ENCODE data around the gene OR4D9.

OR4D9 gene

DNA sequence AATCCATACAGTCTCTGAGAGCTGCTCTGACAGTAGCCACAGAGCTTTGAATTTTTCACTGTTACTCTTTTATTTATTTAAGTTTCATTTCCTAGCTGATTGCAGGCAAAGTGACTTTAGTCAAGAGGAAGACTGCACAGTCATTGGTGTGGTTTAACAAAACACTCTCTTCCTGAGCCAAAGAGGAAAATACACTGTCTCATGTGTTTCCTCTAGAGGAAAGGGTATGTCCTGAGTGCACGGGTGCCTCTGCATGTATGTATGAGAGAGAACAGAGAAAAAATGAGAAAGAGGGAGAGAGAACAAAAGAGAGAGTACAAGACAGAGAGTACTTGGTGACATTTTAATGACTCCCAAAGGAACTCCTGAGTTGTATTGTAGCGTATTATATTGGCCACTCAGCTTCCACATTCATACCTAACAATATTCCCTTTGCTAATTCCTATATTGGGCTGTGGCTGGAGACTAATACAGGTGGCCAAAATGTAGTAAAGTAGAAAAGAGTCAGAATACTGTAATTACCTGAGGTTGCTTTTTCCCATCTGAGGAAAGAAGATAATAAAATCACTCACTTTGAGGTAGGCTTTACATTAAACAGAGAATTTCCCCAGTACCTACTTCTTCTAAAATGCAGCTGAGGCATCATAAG lies at the start of gene OR4D9:
Gene OR4D9 (plus strand): TSS at position 599 of the 649 bp plus-strand sequence. CDS start 3,374 bp downstream, outside the sequence.
- DNase-seq (ENCODE audit: low spot score): no peak
- in situ Hi-C loops (cut with MboI; ENCODE audit: low sequenced_read_pairs, unreplicated experiment): no loop called here
- TF ChIP-seq, protein P1, sequence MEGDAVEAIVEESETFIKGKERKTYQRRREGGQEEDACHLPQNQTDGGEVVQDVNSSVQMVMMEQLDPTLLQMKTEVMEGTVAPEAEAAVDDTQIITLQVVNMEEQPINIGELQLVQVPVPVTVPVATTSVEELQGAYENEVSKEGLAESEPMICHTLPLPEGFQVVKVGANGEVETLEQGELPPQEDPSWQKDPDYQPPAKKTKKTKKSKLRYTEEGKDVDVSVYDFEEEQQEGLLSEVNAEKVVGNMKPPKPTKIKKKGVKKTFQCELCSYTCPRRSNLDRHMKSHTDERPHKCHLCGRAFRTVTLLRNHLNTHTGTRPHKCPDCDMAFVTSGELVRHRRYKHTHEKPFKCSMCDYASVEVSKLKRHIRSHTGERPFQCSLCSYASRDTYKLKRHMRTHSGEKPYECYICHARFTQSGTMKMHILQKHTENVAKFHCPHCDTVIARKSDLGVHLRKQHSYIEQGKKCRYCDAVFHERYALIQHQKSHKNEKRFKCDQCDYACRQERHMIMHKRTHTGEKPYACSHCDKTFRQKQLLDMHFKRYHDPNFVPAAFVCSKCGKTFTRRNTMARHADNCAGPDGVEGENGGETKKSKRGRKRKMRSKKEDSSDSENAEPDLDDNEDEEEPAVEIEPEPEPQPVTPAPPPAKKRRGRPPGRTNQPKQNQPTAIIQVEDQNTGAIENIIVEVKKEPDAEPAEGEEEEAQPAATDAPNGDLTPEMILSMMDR (IDR thresholded peaks at IDR 0.05; ENCODE audit: borderline replicate concordance, control extremely low read depth, extremely low read depth, insufficient read depth, missing control alignments): no peak

DNA sequence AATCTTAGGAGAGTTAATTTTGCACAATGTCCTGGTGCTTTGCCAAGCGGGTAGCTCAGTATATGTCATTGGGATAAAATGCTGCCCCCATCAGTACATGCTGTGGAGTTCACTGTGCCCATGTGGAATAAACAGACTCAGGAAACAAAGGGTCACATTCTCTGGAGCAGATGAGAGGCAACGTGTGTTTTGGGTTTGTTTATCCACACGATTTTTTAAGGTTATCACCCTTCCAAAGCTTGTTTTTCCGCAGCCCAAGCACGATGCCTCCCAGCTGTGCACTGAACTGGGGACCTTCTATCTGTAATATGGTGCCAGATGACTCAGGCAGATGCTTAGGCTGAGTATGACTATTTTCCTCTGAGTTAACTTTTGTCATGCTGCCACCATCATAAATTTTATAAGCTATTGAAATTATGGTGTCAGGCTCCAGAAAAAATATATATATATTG lies 48.1 kb upstream of the OR4D9 start:
- TF ChIP-seq, protein P1 (IDR thresholded peaks at IDR 0.05; ENCODE audit: borderline replicate concordance, control extremely low read depth, extremely low read depth, insufficient read depth, missing control alignments): no peak
- in situ Hi-C loops (cut with MboI; ENCODE audit: low sequenced_read_pairs, unreplicated experiment): no loop called here
- DNase-seq (ENCODE audit: low spot score): no peak

DNA sequence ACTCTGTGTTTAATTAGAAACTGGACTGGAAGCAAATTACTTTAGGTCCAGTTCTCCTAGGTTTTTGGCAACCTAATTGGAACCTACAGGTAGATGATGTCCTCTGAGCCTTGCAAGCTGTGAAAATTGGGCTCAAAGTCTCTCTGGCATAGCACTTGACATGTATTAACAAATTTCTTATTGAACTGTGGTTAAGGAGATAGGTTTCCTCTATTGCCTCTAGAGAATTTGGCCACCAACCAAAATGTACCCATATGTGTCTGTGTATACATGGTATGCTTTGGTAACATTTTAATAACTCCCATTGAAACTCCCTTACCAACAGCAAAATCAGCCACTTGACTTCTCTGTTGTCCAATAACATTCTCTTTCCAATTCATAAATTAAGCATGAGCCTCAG lies 38.3 kb upstream of the OR4D9 start, which contains the start of gene OR4D10:
Gene OR4D10 (plus strand): TSS at position 301 of the 400 bp plus-strand sequence. CDS start 4,115 bp downstream, outside the sequence.
- in situ Hi-C loops (cut with MboI; ENCODE audit: low sequenced_read_pairs, unreplicated experiment): no loop called here
- no peak for DNase-seq (ENCODE audit: low spot score)

DNA sequence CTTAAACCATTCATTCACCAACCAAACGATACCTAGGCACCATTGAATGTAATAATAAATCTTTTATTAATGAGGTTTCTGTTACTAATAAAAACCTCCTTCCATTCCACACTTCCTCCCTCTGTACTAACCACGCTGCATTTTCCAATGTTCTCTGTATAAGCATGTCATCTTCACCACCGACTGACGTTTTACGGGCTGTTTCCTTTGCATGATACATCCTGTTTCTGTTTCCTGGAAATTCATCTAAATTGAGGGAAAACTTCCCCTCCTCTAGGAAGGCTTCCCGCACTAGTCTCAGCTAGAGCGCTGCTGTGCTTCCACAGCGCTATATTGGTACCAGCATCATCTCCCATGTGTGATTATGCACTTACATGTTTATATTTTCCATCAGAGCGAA lies 36.2 kb upstream of the OR4D9 start:
- in situ Hi-C loops (cut with MboI; ENCODE audit: low sequenced_read_pairs, unreplicated experiment): no loop called here
- DNase-seq (ENCODE audit: low spot score): no peak
- TF ChIP-seq, protein P1 (IDR thresholded peaks at IDR 0.05; ENCODE audit: borderline replicate concordance, control extremely low read depth, extremely low read depth, insufficient read depth, missing control alignments): no peak

More for the DNA sequence above, 38.3 kb upstream of the OR4D9 start, which contains the start of gene OR4D10:
- TF ChIP-seq, protein P1 (IDR thresholded peaks at IDR 0.05; ENCODE audit: borderline replicate concordance, control extremely low read depth, extremely low read depth, insufficient read depth, missing control alignments): no peak

DNA sequence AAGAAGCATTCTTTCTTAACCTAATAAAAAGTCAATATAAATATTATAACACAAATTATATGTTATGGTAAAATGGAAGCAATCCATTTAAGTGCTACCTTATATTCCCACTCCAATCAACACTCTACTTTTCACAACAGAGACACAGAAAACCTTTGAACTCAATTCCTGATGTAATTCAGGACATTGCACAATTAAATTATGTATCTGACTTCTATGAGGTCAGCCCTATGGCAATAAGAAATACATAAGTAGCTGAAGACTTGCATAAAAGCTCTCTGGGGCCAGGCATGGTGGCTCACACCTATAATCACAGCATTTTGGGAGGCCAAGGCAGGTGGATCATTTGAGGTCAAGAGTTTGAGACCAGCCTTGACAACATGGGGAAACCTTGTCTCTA lies 31.4 kb upstream of the OR4D9 start:
- in situ Hi-C loops (cut with MboI; ENCODE audit: low sequenced_read_pairs, unreplicated experiment): no loop called here
- DNase-seq (ENCODE audit: low spot score): no peak
- TF ChIP-seq, protein P1 (IDR thresholded peaks at IDR 0.05; ENCODE audit: borderline replicate concordance, control extremely low read depth, extremely low read depth, insufficient read depth, missing control alignments): no peak

DNA sequence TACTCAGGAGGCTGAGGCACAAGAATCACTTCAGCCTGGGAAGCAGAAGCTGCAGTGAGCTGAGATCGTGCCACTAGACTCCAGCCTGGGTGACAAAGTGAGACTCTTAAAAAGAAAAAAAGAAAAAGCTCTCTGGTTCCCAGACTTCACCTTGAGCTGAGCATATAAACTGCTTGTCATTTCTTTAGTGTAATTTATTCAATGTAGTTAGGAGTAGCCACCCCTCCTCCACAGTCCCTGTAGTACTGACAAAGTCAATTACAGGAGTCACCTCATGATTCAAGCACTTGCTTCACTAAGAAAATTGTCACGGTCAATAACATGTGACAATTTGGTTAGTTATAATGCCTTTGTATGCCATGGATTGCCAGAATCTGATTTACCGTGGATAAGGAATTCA lies 31.0 kb upstream of the OR4D9 start:
- in situ Hi-C loops (cut with MboI; ENCODE audit: low sequenced_read_pairs, unreplicated experiment): no loop called here
- TF ChIP-seq, protein P1 (IDR thresholded peaks at IDR 0.05; ENCODE audit: borderline replicate concordance, control extremely low read depth, extremely low read depth, insufficient read depth, missing control alignments): no peak

More for the DNA sequence above, 31.0 kb upstream of the OR4D9 start:
- no peak for DNase-seq (ENCODE audit: low spot score)

Data from GM13976 (cell line).